HepG2 (cell line): ENCODE results near the gene TUBA4A. TPM values are rescaled to one million over a fixed set of nuclear protein-coding genes. Genes with fewer than 3 reads are reported as not detected.

Experiments used
- DMAP1 ChIP-seq: IDR thresholded peaks from 2 replicates; pipeline ENCODE4 v1.6.1; 2016
- GPBP1L1 ChIP-seq: sonication (generic); formaldehyde crosslinking; IDR thresholded peaks from 2 replicates; pipeline ENCODE4 v1.5.0; 2020; ENCODE audit warnings: mild to moderate bottlenecking, missing genetic modification reagents
- HMGXB4 ChIP-seq, 2 experiments: sonication (generic) in 1 of 2; formaldehyde crosslinking in 1 of 2; IDR thresholded peaks; 2 replicates each; pipeline versions ENCODE4 v1.4.0 to v1.6.1; 2018 to 2020; ENCODE audit warnings: missing genetic modification reagents in 2 of 2, borderline replicate concordance in 1 of 2, low read depth in 1 of 2, mild to moderate bottlenecking in 1 of 2, missing biosample characterization in 1 of 2
- KLF16 ChIP-seq, 2 experiments: sonication (generic) in 1 of 2; formaldehyde crosslinking in 1 of 2; IDR thresholded peaks; 2 replicates each; pipeline versions ENCODE4 v1.6.1 to v1.8.0; 2016 to 2023; ENCODE audit warnings: missing genetic modification reagents in 2 of 2, missing compliant biosample characterization in 1 of 2
- NFYC ChIP-seq: IDR thresholded peaks from 2 replicates; pipeline ENCODE4 v1.6.1; 2016; ENCODE audit warnings: missing genetic modification reagents, missing compliant biosample characterization
- RARG ChIP-seq: sonication (generic); formaldehyde crosslinking; IDR thresholded peaks from 2 replicates; pipeline ENCODE4 v1.4.0; 2020; ENCODE audit warnings: low read depth, mild to moderate bottlenecking, missing genetic modification reagents
- RFX3 ChIP-seq: IDR thresholded peaks from 2 replicates; pipeline ENCODE4 v1.6.1; 2016; ENCODE audit warnings: missing biosample characterization, missing genetic modification reagents
- SALL1 ChIP-seq: sonication (generic); formaldehyde crosslinking; IDR thresholded peaks from 2 replicates; pipeline ENCODE4 v1.8.0; 2022; ENCODE audit warnings: mild to moderate bottlenecking, missing genetic modification reagents
- TFE3 ChIP-seq: IDR thresholded peaks from 2 replicates; pipeline ENCODE4 v1.6.1; 2016
- TRIM22 ChIP-seq: fragments of 450-650 bp; IDR thresholded peaks from 2 replicates; pipeline ENCODE4 v1.6.1; 2017
- U2AF2 ChIP-seq: fragments of 200-400 bp; formaldehyde crosslinking; IDR thresholded peaks from 2 replicates; pipeline ENCODE4 v1.6.1; 2017; ENCODE audit warnings: low read depth, mild to moderate bottlenecking, low read length
- XBP1 ChIP-seq: sonication (generic); formaldehyde crosslinking; IDR thresholded peaks from 2 replicates; pipeline ENCODE4 v1.5.0; 2020; ENCODE audit warnings: missing genetic modification reagents
- YY1 ChIP-seq: IDR thresholded peaks from 2 replicates; pipeline ENCODE4 v1.6.1; 2011; ENCODE audit warnings: low read length, low read depth, moderate library complexity, mild to moderate bottlenecking; ENCODE audit not compliant: insufficient read depth, insufficient replicate concordance
- ZC3H4 ChIP-seq: sonication (generic); formaldehyde crosslinking; IDR thresholded peaks from 2 replicates; pipeline ENCODE4 v1.4.0; 2020; ENCODE audit warnings: missing genetic modification reagents, borderline replicate concordance
- ZFYVE20 ChIP-seq: sonication (generic); formaldehyde crosslinking; IDR thresholded peaks from 2 replicates; pipeline ENCODE4 v1.8.0; 2023; ENCODE audit warnings: low read depth, mild to moderate bottlenecking, moderate library complexity, missing genetic modification reagents, borderline replicate concordance
- ZNF160 ChIP-seq: sonication (generic); formaldehyde crosslinking; IDR thresholded peaks from 2 replicates; pipeline ENCODE4 v1.8.0; 2022; ENCODE audit warnings: mild to moderate bottlenecking, inconsistent platforms, missing genetic modification reagents
- ZNF280B ChIP-seq: sonication (generic); formaldehyde crosslinking; IDR thresholded peaks from 2 replicates; pipeline ENCODE4 v1.5.0; 2020; ENCODE audit warnings: missing genetic modification reagents, mild to moderate bottlenecking, borderline replicate concordance
- ZNF660 ChIP-seq: sonication (generic); formaldehyde crosslinking; IDR thresholded peaks from 2 replicates; pipeline ENCODE4 v1.5.1; 2020; ENCODE audit warnings: mild to moderate bottlenecking, low read depth, missing genetic modification reagents, borderline replicate concordance
- ZNF720 ChIP-seq: sonication (generic); formaldehyde crosslinking; IDR thresholded peaks from 2 replicates; pipeline ENCODE4 v1.4.0; 2020; ENCODE audit warnings: missing genetic modification reagents
- ZSCAN22 ChIP-seq: sonication (generic); formaldehyde crosslinking; IDR thresholded peaks from 2 replicates; pipeline ENCODE4 v1.4.0; 2020; ENCODE audit warnings: mild to moderate bottlenecking, missing genetic modification reagents
- polyA plus RNA-seq, 8 experiments: library from polyadenylated mRNA; depleted of rRNA in 3 of 8; stranded (reverse) in 7 of 8; unstranded in 1 of 8; fragments of >200 nt; fragmentation: Illumina TruSeq in 4 of 8; extraction: Trizol in 4 of 8; gene quantifications; 2 replicates each; pipeline versions ENCODE4 v1.2.1 to v1.2.3, GENCODE V29; 2011 to 2016; ENCODE audit warnings: low read depth in 4 of 8, missing spikeins in 1 of 8, mixed read lengths in 1 of 8; ENCODE audit not compliant: insufficient read depth in 1 of 8
- total RNA-seq, 5 experiments: library from RNA; depleted of rRNA; stranded (reverse); fragments of >200 nt; fragmentation: Illumina TruSeq; extraction: Trizol; gene quantifications; 2 replicates each; pipeline ENCODE4 v1.2.3, GENCODE V29; 2016; ENCODE audit warnings: low read depth in 1 of 5

Gene TUBA4A
- total and polyA plus RNA-seq, 2 of the 13 experiments (the other 11 are each of a cell fraction or from before 2014, with no cell fraction given): 1.3 to 12.7 TPM

GRCh38 chr2:219294356-219295351, 40.9 kb upstream of the TUBA4A start (continued):
- TF ChIP-seq ZC3H4 (CRISPR knock-in tag) (peak; percentile 63; the same call in 1 of the 2 replicates), NFYC (CRISPR knock-in tag) (peak; percentile 50; the same call in 1 of the 2 replicates), DMAP1 (CRISPR knock-in tag) (peak; percentile 87), SALL1 (CRISPR knock-in tag) (peak; percentile 94), ZNF280B (no peak), XBP1 (CRISPR knock-in tag) (no peak), U2AF2 (0 out of 2 replicates have a peak, but pooled peaks have one; percentile 11), KLF16 (CRISPR knock-in tag; IDR thresholded peaks at IDR 0.05) (peak in 1 of 2 experiments; percentile 97; a peak in 2 of 4 replicates), HMGXB4 (CRISPR knock-in tag; IDR thresholded peaks at IDR 0.05; ENCODE audit: borderline replicate concordance in 1 of 2, low read depth in 1 of 2) (peak; percentile 100), ZNF720 (CRISPR knock-in tag) (0 out of 2 replicates have a peak, but pooled peaks have one; percentile 23), ZNF660 (no peak), ZSCAN22 (CRISPR knock-in tag) (0 out of 2 replicates have a peak, but pooled peaks have one; percentile 9), GPBP1L1 (CRISPR knock-in tag) (no peak), ZFYVE20 (no peak), RARG (no peak), ZNF160 (peak; percentile 67; the same call in 1 of the 2 replicates), YY1 (peak; percentile 82), TFE3 (CRISPR knock-in tag) (no peak), TRIM22 (no peak), RFX3 (CRISPR knock-in tag) (no peak)
